HepG2 (cell line): ENCODE results near the gene ARIH2. TPM values are rescaled to one million over a fixed set of nuclear protein-coding genes. Genes with fewer than 3 reads are reported as not detected.

Source experiments
- ATAC-seq: fragments of 200-7000 bp; cut with Tn5 transposase; 3 replicates; pipeline ENCODE4 v1.9.1; 2020; ENCODE audit warnings: mild to moderate bottlenecking, moderate library complexity
- BruUV-seq: library from RNA; stranded (reverse); fragments of 400-500 nt; replicated peaks from 2 replicates; lab custom pipeline; 2021; lab: Mats Ljungman, UMichigan
- CTCF ChIA-PET: fragments of 300-600 bp; formaldehyde crosslinking; extraction: SDS; loops from one replicate; lab custom pipeline; 2021; ENCODE audit warnings: low total read pairs, inconsistent platforms, low intra/inter-chr PET ratio; lab: Yijun Ruan, JAX
- POLR2A ChIA-PET: fragments of 350-600 bp; sonication (Branson Sonifier 250); formaldehyde crosslinking; loops from one replicate; lab custom pipeline; 2020; ENCODE audit warnings: antibody characterized with exemption, inconsistent platforms; lab: Yijun Ruan, JAX
- DNase-seq: peaks from one replicate; pipeline ENCODE4 v3.0.0-alpha.2; 2015; ENCODE audit warnings: low spot score
- FAIRE-seq: peaks from 3 replicates; lab custom pipeline; 2011; peaks lifted over from hg19 to GRCh38; lab: Jason Lieb, UNC
- H2AFZ ChIP-seq: one replicate; pipeline ENCODE4 v1.6.1; 2011; ENCODE audit warnings: low read length, inconsistent platforms
- H3K27ac ChIP-seq: fragments of 300-600 bp; 3 replicates; pipeline ENCODE4 v1.8.0; 2011; ENCODE audit warnings: mixed run types, mild to moderate bottlenecking, mixed read lengths, low read length, inconsistent platforms; ENCODE audit not compliant: insufficient read depth; ENCODE audit errors: extremely low read length
- H3K27me3 ChIP-seq, 2 experiments: fragments of 200-600 bp in 1 of 2; 2 replicates in 1 of 2; 3 replicates in 1 of 2; pipeline versions ENCODE4 v1.6.0 to v1.8.0; 2011; ENCODE audit warnings: low read length in 2 of 2, mild to moderate bottlenecking in 2 of 2, moderate library complexity in 2 of 2, inconsistent platforms in 1 of 2; ENCODE audit not compliant: insufficient read depth in 2 of 2, control insufficient read depth in 1 of 2
- H3K36me3 ChIP-seq, 2 experiments: fragments of 200-600 bp in 1 of 2; replicated peaks in 1 of 2; 2 replicates in 1 of 2; 3 replicates in 1 of 2; pipeline versions ENCODE4 v1.5.1 to v1.8.0; 2011; ENCODE audit warnings: low read length in 2 of 2, inconsistent platforms in 1 of 2; ENCODE audit not compliant: insufficient read depth in 2 of 2, control insufficient read depth in 1 of 2
- H3K4me1 ChIP-seq: 2 replicates; pipeline ENCODE4 v1.5.1; 2012; ENCODE audit warnings: low read length, inconsistent platforms; ENCODE audit not compliant: insufficient read depth
- H3K4me2 ChIP-seq: 2 replicates; pipeline ENCODE4 v1.6.0; 2011; ENCODE audit warnings: low read depth, low read length, inconsistent platforms
- H3K4me3 ChIP-seq, 3 experiments: fragments of 200-600 bp in 1 of 3; sonication (generic), shearing (Covaris generic) in 1 of 3; replicated peaks in 1 of 3; 2 replicates each; pipeline ENCODE4 v1.5.1; 2011 to 2016; ENCODE audit warnings: low read length in 3 of 3, inconsistent platforms in 2 of 3, low read depth in 2 of 3, mild to moderate bottlenecking in 2 of 3, control low read depth in 1 of 3, mixed read lengths in 1 of 3; ENCODE audit not compliant: insufficient read depth in 1 of 3
- H3K79me2 ChIP-seq: one replicate; pipeline ENCODE4 v1.6.1; 2011; ENCODE audit warnings: low read length, inconsistent platforms; ENCODE audit not compliant: insufficient read depth
- H3K9ac ChIP-seq: 2 replicates; pipeline ENCODE4 v1.6.0; 2011; ENCODE audit warnings: mild to moderate bottlenecking, low read depth, low read length, inconsistent platforms; ENCODE audit not compliant: insufficient read depth
- H3K9me3 ChIP-seq: 2 replicates; pipeline ENCODE4 v1.5.1; 2012; ENCODE audit warnings: mild to moderate bottlenecking, low read length
- H4K20me1 ChIP-seq: 2 replicates; pipeline ENCODE4 v1.6.0; 2011; ENCODE audit warnings: inconsistent platforms, mild to moderate bottlenecking, low read length, moderate library complexity; ENCODE audit not compliant: insufficient read depth
- FOXP1 ChIP-seq, 2 experiments: fragments of 450-650 bp in 1 of 2; IDR thresholded peaks; 2 replicates each; pipeline ENCODE4 v1.6.1; 2017 to 2018; ENCODE audit warnings: antibody characterized with exemption in 1 of 2
- MXI1 ChIP-seq: IDR thresholded peaks from 3 replicates; pipeline ENCODE4 v1.6.1; 2012; ENCODE audit warnings: low read depth, low read length, inconsistent platforms, borderline replicate concordance
- POGZ ChIP-seq: sonication (generic); formaldehyde crosslinking; IDR thresholded peaks from 2 replicates; pipeline ENCODE4 v1.4.0; 2020; ENCODE audit warnings: mild to moderate bottlenecking, missing genetic modification reagents
- RFX1 ChIP-seq: fragments of 450-650 bp; IDR thresholded peaks from 2 replicates; pipeline ENCODE4 v1.6.1; 2017
- SRSF4 ChIP-seq: fragments of 200-400 bp; formaldehyde crosslinking; IDR thresholded peaks from one replicate; pipeline ENCODE4 v1.6.1; 2018; ENCODE audit warnings: mild to moderate bottlenecking, low read depth, low read length, moderate library complexity; ENCODE audit not compliant: poor library complexity, severe bottlenecking
- SUZ12 ChIP-seq: fragments of 150-350 bp; IDR thresholded peaks from 2 replicates; pipeline ENCODE4 v1.6.1; 2014; ENCODE audit warnings: low read depth, low read length
- TOE1 ChIP-seq: sonication (generic); formaldehyde crosslinking; IDR thresholded peaks from 2 replicates; pipeline ENCODE4 v1.4.0; 2020; ENCODE audit warnings: mild to moderate bottlenecking, missing genetic modification reagents
- YY1 ChIP-seq: IDR thresholded peaks from 2 replicates; pipeline ENCODE4 v1.6.1; 2011; ENCODE audit warnings: low read length, low read depth, moderate library complexity, mild to moderate bottlenecking; ENCODE audit not compliant: insufficient read depth, insufficient replicate concordance
- ZIK1 ChIP-seq: sonication (generic); formaldehyde crosslinking; IDR thresholded peaks from 2 replicates; pipeline ENCODE4 v1.5.0; 2020; ENCODE audit warnings: mild to moderate bottlenecking, low read depth, missing genetic modification reagents, borderline replicate concordance
- ZNF101 ChIP-seq: sonication (generic); formaldehyde crosslinking; IDR thresholded peaks from 2 replicates; pipeline ENCODE4 v1.4.0; 2020; ENCODE audit warnings: mild to moderate bottlenecking, low read depth, missing genetic modification reagents, borderline replicate concordance
- ZNF225 ChIP-seq: sonication (generic); formaldehyde crosslinking; IDR thresholded peaks from 2 replicates; pipeline ENCODE4 v1.4.0; 2020; ENCODE audit warnings: mild to moderate bottlenecking, missing genetic modification reagents
- ZNF235 ChIP-seq: sonication (generic); formaldehyde crosslinking; IDR thresholded peaks from 2 replicates; pipeline ENCODE4 v1.8.1; 2023; ENCODE audit warnings: mild to moderate bottlenecking, missing genetic modification reagents, borderline replicate concordance
- ZNF547 ChIP-seq: sonication (generic); formaldehyde crosslinking; IDR thresholded peaks from 2 replicates; pipeline ENCODE4 v1.5.1; 2020; ENCODE audit warnings: mild to moderate bottlenecking, missing genetic modification reagents
- ZNF7 ChIP-seq: IDR thresholded peaks from 2 replicates; pipeline ENCODE4 v1.6.1; 2016; ENCODE audit warnings: missing biosample characterization, missing genetic modification reagents
- ZSCAN30 ChIP-seq: sonication (generic); formaldehyde crosslinking; IDR thresholded peaks from 2 replicates; pipeline ENCODE4 v1.5.0; 2020; ENCODE audit warnings: mild to moderate bottlenecking, missing genetic modification reagents
- WGBS: methylation state at CpG from one replicate; pipeline ENCODE4 v1.1.6; 2017; ENCODE audit warnings: low lambda C conversion rate; 5-methylcytosine and 5-hydroxymethylcytosine counted together
- in situ Hi-C: cut with HindIII; loops from 2 replicates; pipeline ENCODE4 v1.10.0; 2017; ENCODE audit warnings: low pct_unique_long_range_greater_than_20kb; ENCODE audit not compliant: extremely low pct_ligation_motif_present
- intact Hi-C: fragments of 100-400 bp; cut with micrococcal nuclease; formaldehyde crosslinking; loops from one replicate; pipeline ENCODE4 v1.10.0; 2022; ENCODE audit not compliant: unreplicated experiment
- polyA plus RNA-seq, 8 experiments: library from polyadenylated mRNA; depleted of rRNA in 3 of 8; stranded (reverse) in 7 of 8; unstranded in 1 of 8; fragments of >200 nt; fragmentation: Illumina TruSeq in 4 of 8; extraction: Trizol in 4 of 8; gene quantifications; 2 replicates each; pipeline versions ENCODE4 v1.2.1 to v1.2.3, GENCODE V29; 2011 to 2016; ENCODE audit warnings: low read depth in 4 of 8, missing spikeins in 1 of 8, mixed read lengths in 1 of 8; ENCODE audit not compliant: insufficient read depth in 1 of 8
- total RNA-seq, 5 experiments: library from RNA; depleted of rRNA; stranded (reverse); fragments of >200 nt; fragmentation: Illumina TruSeq; extraction: Trizol; gene quantifications; 2 replicates each; pipeline ENCODE4 v1.2.3, GENCODE V29; 2016; ENCODE audit warnings: low read depth in 1 of 5
- TF ChIP-seq, protein P1 (sequence below), 2 experiments: sonication (generic) in 1 of 2; formaldehyde crosslinking in 1 of 2; IDR thresholded peaks; 2 replicates each; pipeline versions ENCODE4 v1.5.1 to v1.6.1; 2011 to 2020; ENCODE audit warnings: borderline replicate concordance in 1 of 2, low read depth in 1 of 2, low read length in 1 of 2, mild to moderate bottlenecking in 1 of 2, missing genetic modification reagents in 1 of 2, moderate library complexity in 1 of 2
- TF ChIP-seq, protein P2 (sequence below): sonication (generic); formaldehyde crosslinking; IDR thresholded peaks from 2 replicates; pipeline ENCODE4 v1.8.1; 2023; ENCODE audit warnings: mild to moderate bottlenecking, missing genetic modification reagents, borderline replicate concordance
- TF ChIP-seq, protein P3 (sequence below): sonication (generic); formaldehyde crosslinking; IDR thresholded peaks from 2 replicates; pipeline ENCODE4 v1.5.0; 2020; ENCODE audit warnings: missing genetic modification reagents, mild to moderate bottlenecking, borderline replicate concordance
- TF ChIP-seq, protein P4 (sequence below): sonication (generic); formaldehyde crosslinking; conservative IDR thresholded peaks from 2 replicates; pipeline ENCODE4 v1.4.0; 2020; ENCODE audit warnings: missing genetic modification reagents

The ARIH2 gene
- total and polyA plus RNA-seq, 2 of the 13 experiments (the other 11 are each of a cell fraction or from before 2014, with no cell fraction given) = 64.8 to 83.3 TPM

DNA sequence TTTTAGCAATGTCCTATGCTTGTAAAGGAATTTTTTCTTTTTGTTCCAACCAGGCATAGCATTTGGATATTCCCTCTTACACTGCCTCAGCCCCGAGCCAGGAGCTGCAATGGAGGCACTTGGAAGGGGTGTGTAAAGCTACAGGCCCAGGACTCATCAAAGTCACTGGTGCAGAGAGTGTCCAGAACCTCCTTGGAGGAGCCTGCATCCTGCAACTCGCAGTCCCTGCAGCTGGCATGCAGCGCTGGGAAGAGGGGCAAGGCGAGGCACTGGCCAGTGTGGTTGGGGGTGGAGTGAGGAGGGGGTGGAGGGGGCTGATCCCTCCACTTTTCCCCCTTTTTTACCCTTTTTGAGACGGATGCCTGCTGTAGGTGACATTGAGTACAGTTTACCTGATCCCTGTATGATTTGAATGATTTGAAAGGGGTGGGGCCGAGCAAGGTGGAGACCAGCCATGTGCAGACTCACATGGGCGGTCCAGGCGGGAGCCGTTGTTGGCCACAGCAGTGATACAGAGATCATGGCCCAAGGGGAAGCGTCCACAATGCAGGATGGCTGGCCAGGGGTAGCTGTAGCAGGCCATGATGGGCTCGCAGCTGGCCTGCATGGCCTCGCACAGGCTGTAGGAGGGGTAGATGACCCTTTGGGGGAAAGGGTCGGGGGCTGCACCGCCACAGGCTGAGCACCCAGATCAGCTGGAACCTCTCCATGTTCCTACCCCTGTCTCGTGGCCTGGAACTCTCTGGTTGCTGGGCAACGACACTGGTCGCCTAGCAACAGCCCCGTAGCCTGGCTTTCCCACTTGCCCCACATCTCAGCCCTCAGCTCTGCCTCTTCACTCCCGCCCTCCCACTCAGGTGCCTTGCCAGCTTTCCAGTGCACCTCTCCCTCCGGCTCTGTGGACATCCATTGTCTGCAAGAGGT lies 79.3 kb downstream of the ARIH2 start:
- intact Hi-C loops (no loop called here), in situ Hi-C loops (no loop called here)
- Histone ChIP-seq H3K9me3 (no peaks in the 10 kb centered on the region), H3K4me2 (peak overlapping the region; percentile 59), H3K27ac (no peak overlapping the region), H3K4me3 (peak overlapping the region in 1 of 3 experiments; percentile 22; a peak in 1 of 6 replicates), H3K4me1 (peaks cover 61% of the 10 kb centered on the region), H3K79me2 (no peaks in the 10 kb centered on the region), H3K27me3 (no peaks in the 10 kb centered on the region), H2AFZ (no peak overlapping the region), H3K9ac (no peak overlapping the region), H4K20me1 (no peaks in the 10 kb centered on the region), H3K36me3 (no peaks in the 10 kb centered on the region)
- ATAC-seq (peak; percentile 13), DNase-seq (no peak), FAIRE-seq (no peak)
- BruUV-seq = no TSS peak
- CTCF ChIA-PET = no interaction called here
- 32% methylated on average over 13 of the region's 20 CpGs for WGBS
- POLR2A ChIA-PET = interaction anchor here (0.9 to 2.9 kb wide), 4 partner anchors 9 to 135 kb away, joined by 3 to 26 read pairs (median 6); partner anchors contain the start of genes IMPDH2, LAMB2, NDUFAF3 and WDR6
- TF ChIP-seq ZNF225 (peak; percentile 40; the same call in 1 of the 2 replicates), ZIK1 (CRISPR knock-in tag) (no peak), ZNF235 (CRISPR knock-in tag) (0 out of 2 replicates have a peak, but pooled peaks have one; percentile 32), POGZ (no peak), YY1 (no peak), ZNF101 (no peak), SUZ12 (no peak), ZNF7 (no peak), RFX1 (peak; percentile 71; the same call in 1 of the 2 replicates), SRSF4 (no peak), MXI1 (peak; percentile 12; the same call in 1 of the 3 replicates), TOE1 (CRISPR knock-in tag) (no peak), FOXP1 (IDR thresholded peaks at IDR 0.05) (no peak), FOXP1 (CRISPR knock-in tag; IDR thresholded peaks at IDR 0.05) (no peak), ZNF547 (CRISPR knock-in tag) (no peak), ZSCAN30 (CRISPR knock-in tag) (no peak)
- TF ChIP-seq, protein P1, sequence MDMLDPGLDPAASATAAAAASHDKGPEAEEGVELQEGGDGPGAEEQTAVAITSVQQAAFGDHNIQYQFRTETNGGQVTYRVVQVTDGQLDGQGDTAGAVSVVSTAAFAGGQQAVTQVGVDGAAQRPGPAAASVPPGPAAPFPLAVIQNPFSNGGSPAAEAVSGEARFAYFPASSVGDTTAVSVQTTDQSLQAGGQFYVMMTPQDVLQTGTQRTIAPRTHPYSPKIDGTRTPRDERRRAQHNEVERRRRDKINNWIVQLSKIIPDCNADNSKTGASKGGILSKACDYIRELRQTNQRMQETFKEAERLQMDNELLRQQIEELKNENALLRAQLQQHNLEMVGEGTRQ (IDR thresholded peaks at IDR 0.05; ENCODE audit: low read depth, low read length) = no peak
- TF ChIP-seq, protein P1 (CRISPR knock-in tag; IDR thresholded peaks at IDR 0.05; ENCODE audit: borderline replicate concordance) = no peak
- TF ChIP-seq, protein P2, sequence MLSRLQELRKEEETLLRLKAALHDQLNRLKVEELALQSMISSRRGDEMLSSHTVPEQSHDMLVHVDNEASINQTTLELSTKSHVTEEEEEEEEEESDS = no peak
- TF ChIP-seq, protein P3, sequence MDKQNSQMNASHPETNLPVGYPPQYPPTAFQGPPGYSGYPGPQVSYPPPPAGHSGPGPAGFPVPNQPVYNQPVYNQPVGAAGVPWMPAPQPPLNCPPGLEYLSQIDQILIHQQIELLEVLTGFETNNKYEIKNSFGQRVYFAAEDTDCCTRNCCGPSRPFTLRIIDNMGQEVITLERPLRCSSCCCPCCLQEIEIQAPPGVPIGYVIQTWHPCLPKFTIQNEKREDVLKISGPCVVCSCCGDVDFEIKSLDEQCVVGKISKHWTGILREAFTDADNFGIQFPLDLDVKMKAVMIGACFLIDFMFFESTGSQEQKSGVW (CRISPR knock-in tag) = no peak
- TF ChIP-seq, protein P4, sequence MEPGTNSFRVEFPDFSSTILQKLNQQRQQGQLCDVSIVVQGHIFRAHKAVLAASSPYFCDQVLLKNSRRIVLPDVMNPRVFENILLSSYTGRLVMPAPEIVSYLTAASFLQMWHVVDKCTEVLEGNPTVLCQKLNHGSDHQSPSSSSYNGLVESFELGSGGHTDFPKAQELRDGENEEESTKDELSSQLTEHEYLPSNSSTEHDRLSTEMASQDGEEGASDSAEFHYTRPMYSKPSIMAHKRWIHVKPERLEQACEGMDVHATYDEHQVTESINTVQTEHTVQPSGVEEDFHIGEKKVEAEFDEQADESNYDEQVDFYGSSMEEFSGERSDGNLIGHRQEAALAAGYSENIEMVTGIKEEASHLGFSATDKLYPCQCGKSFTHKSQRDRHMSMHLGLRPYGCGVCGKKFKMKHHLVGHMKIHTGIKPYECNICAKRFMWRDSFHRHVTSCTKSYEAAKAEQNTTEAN (CRISPR knock-in tag) = no peak
